GM12864 (cell line): Measurements from ENCODE around the gene XPNPEP2.

Source experiments
- DNase-seq: peaks from one replicate; pipeline ENCODE4 v3.0.0-alpha.2; 2011; ENCODE audit warnings: low read depth
- H3K4me3 ChIP-seq: 2 replicates; pipeline ENCODE4 v1.5.1; 2011; ENCODE audit warnings: mild to moderate bottlenecking, low read depth, low read length, control low read depth
- TF ChIP-seq, protein P1 (sequence below): IDR thresholded peaks from 2 replicates; pipeline ENCODE4 v1.5.1; 2011; ENCODE audit warnings: low read depth, mild to moderate bottlenecking, moderate library complexity, low read length, control low read depth, inconsistent platforms; ENCODE audit errors: missing control alignments

The XPNPEP2 gene

DNA sequence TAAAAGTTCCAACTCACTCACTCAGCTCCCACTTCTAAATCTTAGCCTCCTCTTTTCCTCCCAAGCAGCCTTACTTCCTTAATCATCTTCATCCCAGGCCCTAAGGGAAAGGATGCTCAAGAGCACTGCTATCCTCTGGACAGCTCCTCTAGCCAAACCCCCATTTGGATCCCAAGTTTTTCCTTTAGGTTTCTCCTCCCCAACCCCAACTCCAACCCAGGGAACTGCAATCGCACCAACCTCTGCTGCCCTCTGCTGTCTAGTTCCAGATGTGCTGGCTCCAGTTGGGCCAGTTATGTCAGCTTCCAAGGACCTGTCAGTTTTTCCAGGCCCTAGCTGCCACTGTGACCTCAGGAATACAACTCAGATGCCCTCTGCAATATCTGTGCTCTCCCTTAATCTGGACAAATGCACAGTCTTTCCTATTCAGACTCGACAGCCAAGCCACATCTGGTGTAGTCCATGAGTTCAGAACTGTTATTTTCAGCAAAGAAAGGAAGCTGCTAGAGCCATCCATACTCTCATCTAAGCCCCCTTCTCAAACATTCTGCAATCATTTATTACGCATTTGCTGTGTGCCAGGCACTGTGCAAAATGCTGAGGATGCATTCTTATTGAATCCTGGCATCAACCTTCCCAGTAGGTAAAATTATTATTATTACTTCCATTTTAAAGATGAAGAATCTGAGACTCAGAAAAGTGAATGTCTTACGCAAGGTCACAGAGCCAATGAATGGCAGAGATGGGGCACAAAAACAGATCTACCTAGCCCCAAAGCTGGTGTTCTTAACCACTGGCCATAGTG, 12.3 kb upstream of the XPNPEP2 start:
- TF ChIP-seq, protein P1, sequence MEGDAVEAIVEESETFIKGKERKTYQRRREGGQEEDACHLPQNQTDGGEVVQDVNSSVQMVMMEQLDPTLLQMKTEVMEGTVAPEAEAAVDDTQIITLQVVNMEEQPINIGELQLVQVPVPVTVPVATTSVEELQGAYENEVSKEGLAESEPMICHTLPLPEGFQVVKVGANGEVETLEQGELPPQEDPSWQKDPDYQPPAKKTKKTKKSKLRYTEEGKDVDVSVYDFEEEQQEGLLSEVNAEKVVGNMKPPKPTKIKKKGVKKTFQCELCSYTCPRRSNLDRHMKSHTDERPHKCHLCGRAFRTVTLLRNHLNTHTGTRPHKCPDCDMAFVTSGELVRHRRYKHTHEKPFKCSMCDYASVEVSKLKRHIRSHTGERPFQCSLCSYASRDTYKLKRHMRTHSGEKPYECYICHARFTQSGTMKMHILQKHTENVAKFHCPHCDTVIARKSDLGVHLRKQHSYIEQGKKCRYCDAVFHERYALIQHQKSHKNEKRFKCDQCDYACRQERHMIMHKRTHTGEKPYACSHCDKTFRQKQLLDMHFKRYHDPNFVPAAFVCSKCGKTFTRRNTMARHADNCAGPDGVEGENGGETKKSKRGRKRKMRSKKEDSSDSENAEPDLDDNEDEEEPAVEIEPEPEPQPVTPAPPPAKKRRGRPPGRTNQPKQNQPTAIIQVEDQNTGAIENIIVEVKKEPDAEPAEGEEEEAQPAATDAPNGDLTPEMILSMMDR = peak; percentile 59

DNA sequence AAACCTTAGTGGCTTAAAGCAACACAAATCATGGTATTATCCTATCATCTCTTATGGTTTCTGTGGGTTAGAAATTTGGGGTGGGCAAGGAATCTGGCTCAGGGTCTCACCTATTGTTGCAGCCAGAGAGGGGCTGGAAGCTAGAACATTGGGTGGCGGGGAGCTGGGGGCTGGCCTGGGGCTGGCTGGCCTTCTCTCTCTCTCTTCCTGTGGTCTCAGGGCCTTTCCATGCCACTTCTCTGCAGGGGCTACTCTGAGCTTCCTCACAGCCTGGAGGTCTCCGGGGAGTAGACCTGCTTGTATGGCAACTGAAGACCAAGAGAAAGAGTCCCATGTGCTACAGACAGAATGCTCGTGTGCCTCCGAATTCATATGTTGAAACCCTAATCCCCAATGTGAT, 10.7 kb upstream of the XPNPEP2 start:
- TF ChIP-seq, protein P1 = no peak
- no peak overlapping the region for H3K4me3 ChIP-seq
- DNase-seq = no peak

More for the DNA sequence above, 12.3 kb upstream of the XPNPEP2 start:
- no peak for DNase-seq
- no peak overlapping the region for H3K4me3 ChIP-seq

GRCh38 chrX:129731228-129731627, 7.6 kb upstream of the XPNPEP2 start:
- TF ChIP-seq, protein P1 = no peak
- DNase-seq = no peak
- no peak overlapping the region for H3K4me3 ChIP-seq

DNA sequence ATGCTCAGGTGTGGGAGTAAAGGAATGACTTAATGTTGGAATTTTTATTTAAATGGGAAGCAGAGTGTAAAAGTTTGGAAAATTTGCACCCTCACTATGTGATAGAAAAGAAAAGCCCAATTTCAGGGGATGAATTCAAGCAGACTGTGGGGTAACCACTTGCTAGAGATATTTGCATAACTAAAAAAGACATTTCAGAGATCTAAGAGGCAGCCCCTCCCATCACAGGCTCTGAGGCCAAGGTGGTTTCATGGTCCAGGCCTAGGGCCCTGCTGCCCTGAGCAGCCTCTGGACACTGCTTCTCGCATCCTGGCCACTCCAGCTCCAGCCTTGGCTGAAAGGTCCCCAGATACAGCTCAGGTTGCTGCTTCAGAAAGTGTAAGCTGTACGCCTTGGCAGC, 5.9 kb upstream of the XPNPEP2 start:
- no peak for DNase-seq
- no peak overlapping the region for H3K4me3 ChIP-seq
- TF ChIP-seq, protein P1 = no peak

DNA sequence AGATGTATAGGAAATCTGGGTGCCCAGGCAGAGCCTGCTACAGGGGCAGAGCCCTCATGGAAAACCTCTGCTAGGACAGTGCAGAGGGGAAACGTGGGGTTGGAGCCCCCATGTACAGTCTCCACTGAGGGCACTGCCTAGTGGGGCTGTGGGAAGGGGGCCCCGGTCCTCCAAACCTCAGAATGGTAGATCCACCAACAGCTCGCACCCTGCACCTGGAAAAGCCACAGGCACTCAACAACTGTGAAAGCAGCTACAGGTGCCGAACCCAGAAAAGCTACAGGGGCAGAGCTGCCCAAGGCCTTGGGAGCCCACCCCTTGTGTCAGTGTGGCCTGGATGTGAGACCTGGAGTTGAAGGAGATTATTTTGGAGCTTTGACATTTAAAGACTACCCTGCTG, 5.4 kb upstream of the XPNPEP2 start:
- DNase-seq = no peak
- no peak overlapping the region for H3K4me3 ChIP-seq
- TF ChIP-seq, protein P1 = no peak

DNA sequence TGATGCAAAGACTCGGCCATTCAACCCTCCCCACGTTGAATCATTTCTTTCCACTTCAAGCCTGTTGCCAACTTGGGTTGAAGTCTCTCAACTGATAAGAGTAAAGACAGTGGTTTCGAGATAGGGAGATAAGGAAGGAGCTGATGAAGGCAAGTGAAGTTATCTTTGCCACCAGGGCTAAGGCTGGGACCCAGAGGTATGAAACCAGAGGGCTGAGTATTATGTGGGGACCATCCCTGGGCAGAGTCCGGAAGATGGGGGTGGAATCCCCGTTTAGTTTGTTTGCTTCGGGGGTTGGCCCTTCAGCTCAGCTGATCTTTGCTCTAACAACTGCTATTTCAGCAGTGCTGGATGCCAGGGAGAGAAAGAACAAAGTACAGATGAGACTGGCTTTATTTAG, 2.3 kb upstream of the XPNPEP2 start:
- DNase-seq = no peak
- no peak overlapping the region for H3K4me3 ChIP-seq
- TF ChIP-seq, protein P1 = no peak

DNA sequence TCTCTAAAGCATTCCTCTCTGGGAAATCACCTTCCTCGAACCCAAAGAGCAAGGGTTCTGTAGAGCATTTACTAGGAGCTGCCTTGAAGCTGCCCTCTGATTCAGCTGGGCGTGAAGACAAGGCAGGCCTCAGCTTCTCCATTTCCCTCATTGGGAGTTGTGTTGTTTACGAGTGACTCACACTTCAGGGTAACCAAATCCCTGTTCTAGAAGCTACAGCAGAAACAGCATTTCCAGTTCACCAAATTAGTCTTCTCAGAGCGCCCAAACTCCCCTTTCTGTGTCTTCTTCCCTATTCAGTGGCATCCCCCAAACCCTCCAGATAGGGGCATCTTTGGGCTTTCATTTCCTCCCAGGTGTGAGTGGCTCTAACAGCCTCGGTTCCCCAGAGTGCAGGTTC, 863 bp upstream of the XPNPEP2 start:
- TF ChIP-seq, protein P1 = no peak
- H3K4me3 ChIP-seq = no peak overlapping the region
- no peak for DNase-seq
